Right forelimb (tissue), 1 donor: ENCODE measurements around the gene RHAG.
"Not testable (repeated sequence)": the region's sequence is repeated elsewhere in the genome, so short reads cannot be mapped to it uniquely, and the experiment has no call there.

Experiments used
- DNase-seq: peaks from one replicate; pipeline ENCODE4 v3.0.0-alpha.2; 2018

The RHAG gene

DNA sequence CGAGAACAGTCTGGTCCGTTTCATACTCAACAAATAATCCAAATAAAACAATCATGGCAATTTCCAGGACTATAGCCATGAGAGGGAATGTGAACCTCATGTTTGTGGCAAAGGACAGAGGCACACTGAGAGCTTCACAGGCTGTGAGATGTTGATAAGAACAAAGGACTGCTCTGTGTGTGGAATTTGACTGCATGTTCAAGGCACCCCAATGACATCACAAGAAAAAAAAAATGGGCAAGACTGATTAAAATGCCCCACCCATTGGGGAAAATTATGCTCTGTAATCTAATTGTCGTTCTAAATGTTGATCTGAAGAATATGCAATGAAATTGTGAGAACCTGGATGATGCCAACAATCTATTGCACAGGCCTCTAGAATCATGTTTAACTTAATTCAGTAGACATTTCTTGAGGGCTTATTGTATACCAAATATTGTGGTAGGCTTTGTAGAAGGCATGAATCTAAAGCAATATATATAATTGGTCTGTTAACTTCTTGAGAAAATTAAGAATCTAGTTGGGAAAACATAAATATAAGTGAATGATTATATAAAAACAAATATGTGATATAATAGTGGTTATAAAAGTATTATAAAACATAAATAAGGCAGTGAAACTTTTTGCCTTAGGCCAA lies at the start of gene RHAG:
Gene RHAG (minus strand): TSS at position 127 of the 637 bp plus-strand sequence. CDS start 27 bp downstream, at position 100.
- no peak for DNase-seq

- DNase-seq: no peak
These were observed 40.1 kb upstream of the RHAG start for GRCh38 chr6:49676671-49677281.

DNA sequence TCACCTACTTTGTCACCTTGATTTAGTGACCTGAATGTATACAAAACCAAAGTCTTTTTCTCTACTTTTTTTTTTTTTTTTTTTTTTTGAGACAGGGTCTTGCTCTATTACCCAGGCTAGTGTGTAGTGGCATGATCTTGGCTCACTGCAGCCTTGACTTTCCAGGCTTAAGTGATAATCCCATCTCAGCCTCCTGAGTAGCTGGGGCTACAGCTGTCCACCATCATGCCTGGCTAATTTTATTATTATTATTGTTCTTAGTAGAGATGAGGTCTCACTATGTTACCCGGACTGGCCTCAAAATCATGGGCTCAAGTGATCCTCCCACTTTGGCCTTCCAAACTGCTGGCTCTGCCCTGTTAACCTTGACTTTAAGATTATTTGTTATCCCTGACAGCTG lies 39.2 kb upstream of the RHAG start:
- no peak for DNase-seq

DNA sequence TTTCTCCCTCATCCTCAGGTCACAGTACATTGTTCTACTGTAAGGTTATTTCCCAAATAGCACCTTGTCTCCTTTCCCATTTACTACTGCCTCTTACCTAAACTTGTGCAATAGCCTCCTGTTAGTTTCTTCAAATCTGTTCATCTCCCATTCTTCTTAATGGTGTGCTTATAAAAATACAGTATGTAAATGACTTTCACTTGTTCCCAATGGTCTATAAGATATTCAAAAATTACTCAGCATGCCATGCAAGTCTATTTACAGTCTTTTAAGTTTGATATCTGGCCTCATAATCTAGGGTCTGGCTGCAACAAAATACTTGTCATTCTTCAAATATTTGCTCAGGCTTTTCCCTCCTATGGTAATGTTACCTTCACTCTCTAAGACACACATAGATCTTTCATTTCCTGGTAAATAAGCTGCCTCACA lies 31.5 kb upstream of the RHAG start:
- no peak for DNase-seq

GRCh38 chr6:49666930-49667757 lies 30.5 kb upstream of the RHAG start:
- no peak for DNase-seq

DNA sequence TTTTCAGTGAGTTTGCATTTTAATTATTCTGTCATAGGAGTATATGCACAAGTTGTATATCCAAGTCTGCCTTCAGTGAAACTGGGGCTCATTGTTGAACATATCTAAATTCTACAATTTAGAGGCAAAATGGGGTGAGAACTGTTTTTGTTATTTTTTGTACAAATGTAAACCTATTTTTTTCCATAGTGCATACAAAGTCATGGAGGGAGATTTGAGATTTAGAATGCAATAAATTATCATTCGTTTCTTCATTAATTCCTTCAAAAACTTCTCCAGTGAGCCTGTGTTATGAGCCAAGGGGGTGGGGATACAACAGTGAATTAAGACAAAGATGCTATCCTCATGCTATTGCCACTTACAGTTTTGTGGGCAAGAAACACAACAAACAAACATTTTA lies 29.8 kb upstream of the RHAG start:
- DNase-seq: no peak

DNA sequence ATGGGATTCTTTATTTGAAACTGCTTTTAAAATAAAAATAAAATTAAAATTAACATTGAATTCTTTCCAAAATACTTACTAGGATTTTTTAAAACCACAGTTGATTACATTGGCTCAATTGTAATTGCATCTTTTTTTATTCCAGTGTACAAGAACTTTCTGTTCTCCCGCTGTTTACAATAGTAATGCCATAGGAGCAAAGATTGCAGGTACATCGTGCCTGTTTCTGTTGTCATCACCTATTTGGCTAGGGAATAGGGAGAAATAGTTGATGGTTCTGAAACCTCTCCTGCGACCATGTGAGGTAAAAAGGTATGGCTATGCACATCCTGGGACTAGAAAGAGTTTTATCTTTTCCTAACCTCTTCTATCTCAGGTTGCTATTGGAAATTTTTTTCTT lies 28.2 kb upstream of the RHAG start:
- DNase-seq: no peak

- DNase-seq: not testable (repeated sequence)
These were observed 27.4 kb upstream of the RHAG start for GRCh38 chr6:49664054-49664453.

- DNase-seq: no peak
These were observed 26.2 kb upstream of the RHAG start for GRCh38 chr6:49662892-49663261.

DNA sequence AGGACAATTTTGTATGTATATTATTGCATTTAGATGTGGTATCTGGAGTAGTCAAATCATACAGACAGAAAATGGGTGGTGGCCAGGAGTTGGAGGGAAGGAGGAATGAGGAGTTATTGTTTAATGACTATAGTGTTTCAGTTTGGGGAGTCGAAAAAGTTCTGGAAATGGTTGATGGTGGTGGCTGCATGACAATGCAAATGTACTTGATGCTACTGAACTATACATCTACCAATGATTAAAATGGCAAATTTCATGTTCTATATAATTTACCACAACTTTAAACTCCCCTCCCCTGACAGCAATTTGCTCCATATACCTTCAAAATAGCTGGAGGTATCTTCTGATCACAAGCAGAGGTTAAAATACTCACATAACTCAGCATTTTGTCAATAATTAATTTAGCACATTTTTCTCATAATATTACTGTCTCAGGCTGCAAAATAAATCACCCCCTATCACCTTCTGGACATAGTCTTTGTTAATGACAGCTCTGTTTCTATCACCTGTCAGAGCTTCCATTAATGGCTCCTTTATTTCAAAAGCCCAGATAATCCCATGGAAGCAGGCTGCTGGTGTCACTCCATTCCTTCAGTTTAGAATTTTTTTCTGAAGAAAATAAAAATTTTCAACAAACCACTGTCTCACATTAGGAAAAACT lies 25.7 kb upstream of the RHAG start:
- DNase-seq: no peak

DNA sequence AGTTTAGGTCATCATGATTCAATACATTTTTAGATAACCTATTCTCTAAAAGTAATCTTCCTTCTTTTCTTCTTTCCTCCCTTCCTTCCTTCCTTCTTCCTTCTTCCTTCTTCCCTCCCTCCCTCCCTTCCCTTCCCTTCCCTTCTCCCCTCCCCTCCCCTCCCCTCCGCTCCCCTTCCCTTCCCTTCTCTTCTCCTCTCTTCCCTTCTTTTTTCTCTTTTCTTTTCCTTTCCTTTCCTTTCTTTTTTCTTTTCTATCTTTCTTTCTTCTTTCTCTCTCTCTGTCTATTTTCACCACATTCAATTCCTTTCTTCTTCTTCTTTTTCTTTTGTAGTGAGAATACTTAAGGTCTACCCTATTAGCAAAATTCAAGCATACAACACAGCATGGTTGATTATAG lies 17.3 kb upstream of the RHAG start:
- no peak for DNase-seq

DNA sequence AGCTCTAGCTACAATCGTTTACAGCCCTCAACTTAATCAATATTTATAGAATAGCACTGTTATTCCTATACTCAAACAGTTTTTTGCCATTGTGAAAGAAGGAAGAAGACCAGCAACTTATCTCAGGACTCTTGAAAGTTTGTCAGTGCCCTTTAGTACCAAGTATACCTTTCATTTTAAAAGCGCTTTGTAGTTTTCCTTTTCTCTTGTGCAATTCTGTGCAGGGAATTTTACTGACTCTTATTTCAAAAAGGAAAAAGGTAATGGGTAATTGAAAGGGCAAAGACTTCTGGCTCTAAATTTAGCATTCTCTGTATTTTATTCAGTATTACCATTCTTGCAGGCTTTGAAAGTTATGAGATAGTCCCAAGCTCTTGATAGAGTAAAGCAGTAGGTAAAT lies 16.8 kb upstream of the RHAG start:
- DNase-seq: no peak

DNA sequence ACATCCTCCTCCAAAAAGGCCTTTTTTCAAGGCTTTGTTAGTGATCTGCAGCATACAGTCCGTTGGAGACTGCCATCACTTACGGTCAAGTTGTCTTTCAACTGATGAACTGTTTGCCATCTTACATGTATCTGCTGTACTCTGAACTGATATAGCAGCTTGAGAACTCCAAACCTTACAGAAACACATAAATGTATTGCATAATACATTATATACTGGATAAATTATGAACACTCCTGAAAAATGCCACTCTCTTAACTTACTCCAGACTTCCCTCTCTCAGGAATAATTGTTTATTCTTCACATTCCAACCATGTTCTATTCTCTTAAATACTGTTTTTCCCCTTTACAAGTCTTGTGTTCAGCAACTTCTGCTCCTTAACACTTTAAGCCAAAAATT lies 14.6 kb upstream of the RHAG start:
- no peak for DNase-seq

DNA sequence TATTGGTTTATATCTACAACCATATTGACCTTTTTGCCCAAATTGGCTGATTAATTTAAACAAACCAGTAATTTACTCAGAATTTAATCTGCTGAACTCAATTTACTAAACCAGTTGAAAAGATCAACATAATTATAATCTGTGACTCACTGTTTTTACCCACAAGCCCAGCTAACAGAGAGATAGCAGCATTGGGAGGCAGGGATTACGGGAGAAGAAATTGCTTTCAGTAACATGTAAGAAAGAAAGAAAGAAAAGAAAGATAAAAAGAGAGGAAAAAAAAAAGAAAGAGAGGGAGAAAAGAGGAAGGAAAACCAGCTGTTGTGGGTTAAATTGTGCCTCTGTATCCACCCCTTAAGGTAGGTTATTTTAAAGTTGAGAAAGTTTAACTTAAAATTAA lies 13.3 kb upstream of the RHAG start:
- DNase-seq: no peak

DNA sequence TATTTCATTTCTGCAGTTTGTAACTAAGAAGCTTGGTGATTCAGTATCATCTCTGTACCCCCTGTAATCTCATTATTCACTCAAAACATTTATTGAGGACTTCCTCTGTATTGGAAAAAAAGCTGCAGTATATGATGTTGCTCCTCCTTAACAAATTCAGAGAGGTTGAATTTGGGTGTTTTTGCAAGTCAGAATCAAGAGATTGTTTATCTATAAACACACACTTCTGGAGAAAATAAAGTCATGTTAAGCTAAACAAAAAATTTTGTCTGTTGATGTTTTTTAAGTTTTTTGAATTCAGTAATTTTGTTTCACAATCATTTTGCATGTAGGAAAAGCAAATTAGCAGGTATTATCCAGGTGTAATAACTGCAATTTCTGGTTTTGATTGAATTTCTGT lies 11.4 kb upstream of the RHAG start:
- no peak for DNase-seq

DNA sequence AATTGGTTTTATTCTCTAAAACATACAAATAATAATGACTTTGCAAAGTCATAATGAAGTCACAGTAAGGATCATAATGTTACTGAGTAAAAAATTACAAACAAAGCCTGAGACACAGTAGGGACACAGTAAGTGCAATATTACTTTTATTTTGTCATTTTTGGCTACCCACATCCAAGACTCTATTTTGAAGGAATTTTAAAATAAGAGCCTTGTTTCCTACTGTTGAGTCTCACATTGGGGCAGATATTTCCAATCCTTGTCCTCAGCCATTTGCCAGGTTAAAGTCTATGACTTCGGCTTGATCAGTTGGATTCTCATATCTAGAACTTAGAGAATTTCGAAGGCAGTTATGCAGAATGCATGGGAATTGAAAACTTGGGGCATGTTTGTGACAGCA lies 10.8 kb upstream of the RHAG start:
- DNase-seq: no peak

DNA sequence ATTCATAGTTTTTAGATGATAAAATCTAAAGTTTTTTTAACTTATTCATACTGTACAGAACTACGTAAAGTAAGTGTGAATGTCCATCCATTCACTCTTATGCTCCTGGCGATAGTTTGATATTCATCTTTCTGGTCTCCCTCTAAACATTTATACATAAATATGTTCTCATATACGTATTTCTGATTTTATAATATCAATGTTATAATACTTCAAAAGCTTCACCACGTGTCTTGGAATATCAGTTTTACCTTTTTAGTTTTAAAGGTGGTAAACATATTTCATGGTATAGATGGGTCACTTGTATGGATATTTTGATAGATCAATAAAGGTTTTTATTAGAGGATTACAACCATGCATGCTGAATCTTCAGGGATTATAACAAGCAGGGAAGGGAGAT lies 10.3 kb upstream of the RHAG start:
- no peak for DNase-seq

- DNase-seq: no peak
These were observed 9.6 kb upstream of the RHAG start for GRCh38 chr6:49646130-49646824.

DNA sequence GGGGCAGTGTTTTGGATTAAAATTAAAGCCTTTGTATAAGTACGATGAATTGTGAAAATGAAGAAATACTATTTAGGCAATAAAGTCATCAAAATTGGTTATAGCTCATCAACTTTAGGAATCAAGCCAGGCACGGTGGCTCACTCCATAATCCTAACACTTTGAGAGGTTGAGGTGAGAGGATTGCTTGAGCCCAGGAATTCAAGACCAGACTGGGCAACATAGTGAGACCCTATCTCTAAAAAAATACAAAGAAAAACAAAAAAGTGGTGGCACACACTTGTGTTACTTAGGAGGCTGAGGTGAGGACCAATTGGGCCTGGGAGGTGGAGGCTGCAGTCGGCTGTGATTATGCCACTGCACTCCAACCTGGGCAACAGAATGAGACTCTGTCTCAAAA lies 8.5 kb upstream of the RHAG start:
- no peak for DNase-seq

- DNase-seq: no peak
These were observed 2.7 kb upstream of the RHAG start for GRCh38 chr6:49639177-49639817.

DNA sequence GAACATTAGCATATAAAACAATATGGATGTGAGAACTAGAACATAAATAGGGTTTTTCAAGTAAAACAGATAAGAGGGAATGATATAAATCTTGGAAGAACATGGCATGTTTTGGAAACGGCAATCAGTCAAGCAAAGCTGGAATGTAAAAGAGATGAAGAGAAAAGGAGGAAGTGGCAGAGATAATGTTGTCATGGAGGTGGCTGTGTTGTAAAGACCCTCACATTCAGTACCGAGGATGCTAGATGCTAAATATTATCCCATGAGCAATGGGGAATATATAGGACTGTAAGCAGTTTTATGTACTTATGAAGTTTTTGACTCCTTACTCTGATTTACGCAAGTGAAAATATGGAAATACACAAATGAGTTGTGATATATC lies 702 bp upstream of the RHAG start:
- no peak for DNase-seq

DNA sequence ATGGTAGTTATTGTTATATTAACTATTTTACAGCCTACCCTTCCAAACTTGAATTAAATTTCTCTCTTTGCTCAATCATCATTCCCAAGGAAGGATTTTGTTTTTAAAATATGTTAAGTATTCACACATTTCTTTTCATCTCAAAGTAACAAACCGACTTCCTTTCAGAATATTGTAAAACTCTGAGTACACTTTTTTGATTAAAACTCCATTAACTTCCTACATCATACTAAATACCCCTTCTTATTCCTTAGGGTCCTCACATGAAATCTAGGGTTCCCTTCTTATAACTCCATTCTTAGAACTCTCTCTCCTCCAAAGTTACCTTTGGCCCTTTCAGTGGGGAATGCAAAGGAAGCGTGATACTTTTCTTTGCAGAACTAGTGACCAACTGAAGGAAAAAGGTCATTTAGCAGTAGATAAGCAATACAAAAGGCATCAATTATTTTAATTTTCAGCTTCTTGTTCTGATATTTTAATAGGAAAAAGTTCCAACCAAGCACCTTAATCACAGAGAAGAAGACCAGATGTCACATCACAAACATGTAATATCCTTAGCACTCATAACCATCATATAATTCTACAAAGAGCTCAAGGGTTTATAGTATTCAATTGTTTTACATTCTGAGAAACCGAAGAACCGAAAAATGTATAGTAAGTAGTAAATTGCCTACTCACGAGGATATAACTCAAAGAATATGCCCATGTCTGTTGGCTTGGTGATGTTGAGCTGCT lies 494 bp downstream of the RHAG start:
- no peak for DNase-seq
